Measurements from ENCODE around the gene EFHC1. TPM values are rescaled to one million over a fixed set of nuclear protein-coding genes. Genes with fewer than 3 reads are reported as not detected.
A peak's percentile ranks its signal among the peaks of the same experiment; 100 is the strongest.

The EFHC1 gene
- total and polyA plus RNA-seq, 2 experiments from 2014 or later = 17.4 to 18.3 TPM

DNA sequence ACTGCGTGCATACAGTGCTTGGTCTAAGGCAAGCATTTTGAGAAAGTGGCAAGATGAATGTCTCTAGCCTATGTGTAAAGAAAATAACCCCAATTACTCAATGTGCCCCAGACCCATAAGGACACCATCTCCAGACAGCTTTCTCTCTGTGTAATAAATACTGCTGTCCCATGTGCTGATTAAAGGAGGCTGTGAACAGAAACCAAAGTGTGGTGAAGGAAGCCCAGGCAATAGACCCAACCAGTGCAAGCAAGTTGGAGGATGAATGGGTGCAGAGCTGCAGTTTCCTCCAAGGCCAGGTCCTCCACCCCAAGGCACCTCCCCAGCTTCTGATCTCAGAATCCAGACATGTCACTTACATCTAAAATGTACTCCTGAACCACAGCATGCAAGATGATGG, 96.1 kb downstream of the EFHC1 start:
- H3K79me2 ChIP-seq = peaks cover 36% of the 10 kb centered on the region
- peaks cover 46% of the 10 kb centered on the region for H3K4me1 ChIP-seq (ENCODE audit: insufficient read depth)
- no peaks in the 10 kb centered on the region for H4K20me1 ChIP-seq (ENCODE audit: insufficient read depth, poor library complexity, severe bottlenecking)
- H3K27me3 ChIP-seq = no peaks in the 10 kb centered on the region
- WGBS (ENCODE audit: low lambda C conversion rate, missing lambda C conversion rate) = 96% methylated on average over 1 of the region's 1 CpG
- H3K9me2 ChIP-seq (replicated peaks; ENCODE audit: insufficient read depth) = no peaks in the 10 kb centered on the region
- no peak overlapping the region for H2AFZ ChIP-seq
- TF ChIP-seq EZH2 (IDR thresholded peaks at IDR 0.05; ENCODE audit: borderline replicate concordance) (no peak), EZH2phosphoT487 (IDR thresholded peaks at IDR 0.05; ENCODE audit: low read depth, severe bottlenecking, unreplicated experiment) (no peak)
- TF ChIP-seq, protein P1, sequence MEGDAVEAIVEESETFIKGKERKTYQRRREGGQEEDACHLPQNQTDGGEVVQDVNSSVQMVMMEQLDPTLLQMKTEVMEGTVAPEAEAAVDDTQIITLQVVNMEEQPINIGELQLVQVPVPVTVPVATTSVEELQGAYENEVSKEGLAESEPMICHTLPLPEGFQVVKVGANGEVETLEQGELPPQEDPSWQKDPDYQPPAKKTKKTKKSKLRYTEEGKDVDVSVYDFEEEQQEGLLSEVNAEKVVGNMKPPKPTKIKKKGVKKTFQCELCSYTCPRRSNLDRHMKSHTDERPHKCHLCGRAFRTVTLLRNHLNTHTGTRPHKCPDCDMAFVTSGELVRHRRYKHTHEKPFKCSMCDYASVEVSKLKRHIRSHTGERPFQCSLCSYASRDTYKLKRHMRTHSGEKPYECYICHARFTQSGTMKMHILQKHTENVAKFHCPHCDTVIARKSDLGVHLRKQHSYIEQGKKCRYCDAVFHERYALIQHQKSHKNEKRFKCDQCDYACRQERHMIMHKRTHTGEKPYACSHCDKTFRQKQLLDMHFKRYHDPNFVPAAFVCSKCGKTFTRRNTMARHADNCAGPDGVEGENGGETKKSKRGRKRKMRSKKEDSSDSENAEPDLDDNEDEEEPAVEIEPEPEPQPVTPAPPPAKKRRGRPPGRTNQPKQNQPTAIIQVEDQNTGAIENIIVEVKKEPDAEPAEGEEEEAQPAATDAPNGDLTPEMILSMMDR (IDR thresholded peaks at IDR 0.05; ENCODE audit: poor library complexity) = no peak
- H3K4me2 ChIP-seq = no peak overlapping the region
- H3K9me3 ChIP-seq (ENCODE audit: low read depth) = no peaks in the 10 kb centered on the region
- H3K4me3 ChIP-seq = no peak overlapping the region
- peaks cover 4% of the 10 kb centered on the region for H3K36me3 ChIP-seq (replicated peaks; ENCODE audit: insufficient read depth, low read depth)
- peak overlapping the region; percentile 83 for H3K27ac ChIP-seq
- DNase-seq (ENCODE audit: low spot score) = no peak

GRCh38 chr6:52516943-52517342, 96.8 kb downstream of the EFHC1 start:
- Histone ChIP-seq H3K27me3 (no peaks in the 10 kb centered on the region), H3K4me2 (no peak overlapping the region), H3K4me1 (ENCODE audit: insufficient read depth) (peaks cover 44% of the 10 kb centered on the region), H3K27ac (peak overlapping the region; percentile 95), H3K4me3 (no peak overlapping the region), H3K9me2 (replicated peaks; ENCODE audit: insufficient read depth) (no peaks in the 10 kb centered on the region), H2AFZ (no peak overlapping the region), H3K79me2 (peaks cover 39% of the 10 kb centered on the region), H3K36me3 (replicated peaks; ENCODE audit: insufficient read depth, low read depth) (peaks cover 4% of the 10 kb centered on the region), H4K20me1 (ENCODE audit: insufficient read depth, poor library complexity, severe bottlenecking) (no peaks in the 10 kb centered on the region), H3K9me3 (ENCODE audit: low read depth) (no peaks in the 10 kb centered on the region)
- no peak for DNase-seq (ENCODE audit: low spot score)
- WGBS (ENCODE audit: low lambda C conversion rate, missing lambda C conversion rate) = 100% methylated on average over 3 of the region's 3 CpGs
- TF ChIP-seq, protein P1 (IDR thresholded peaks at IDR 0.05; ENCODE audit: poor library complexity) = no peak
- TF ChIP-seq EZH2 (IDR thresholded peaks at IDR 0.05; ENCODE audit: borderline replicate concordance) (no peak), EZH2phosphoT487 (IDR thresholded peaks at IDR 0.05; ENCODE audit: low read depth, severe bottlenecking, unreplicated experiment) (no peak)

- no peaks in the 10 kb centered on the region for H3K9me2 ChIP-seq (replicated peaks; ENCODE audit: insufficient read depth)
- H3K4me1 ChIP-seq (ENCODE audit: insufficient read depth) = peaks cover 45% of the 10 kb centered on the region
- H3K27me3 ChIP-seq = no peaks in the 10 kb centered on the region
- H3K9me3 ChIP-seq (ENCODE audit: low read depth) = no peaks in the 10 kb centered on the region
- no peak for TF ChIP-seq EZH2 (IDR thresholded peaks at IDR 0.05; ENCODE audit: borderline replicate concordance)
- TF ChIP-seq, protein P1 (IDR thresholded peaks at IDR 0.05; ENCODE audit: poor library complexity) = no peak
- no peak for TF ChIP-seq EZH2phosphoT487 (IDR thresholded peaks at IDR 0.05; ENCODE audit: low read depth, severe bottlenecking, unreplicated experiment)
- H4K20me1 ChIP-seq (ENCODE audit: insufficient read depth, poor library complexity, severe bottlenecking) = no peaks in the 10 kb centered on the region
- 36% methylated on average over 14 of the region's 14 CpGs for WGBS (ENCODE audit: low lambda C conversion rate, missing lambda C conversion rate)
- H3K79me2 ChIP-seq = peaks cover 42% of the 10 kb centered on the region
- peaks cover 2% of the 10 kb centered on the region for H3K36me3 ChIP-seq (replicated peaks; ENCODE audit: insufficient read depth, low read depth)
- H2AFZ ChIP-seq = no peak overlapping the region
- peak; percentile 89 for DNase-seq (ENCODE audit: low spot score)
- peak overlapping the region; percentile 95 for H3K27ac ChIP-seq
- H3K4me3 ChIP-seq = no peak overlapping the region
- peak overlapping the region; percentile 69 for H3K4me2 ChIP-seq
Measured at GRCh38 chr6:52517502-52518278, 97.5 kb downstream of the EFHC1 start.
